Measurements from ENCODE around the gene EPS15.
"Not testable (repeated sequence)": the region's sequence is repeated elsewhere in the genome, so short reads cannot be mapped to it uniquely, and the experiment has no call there.

The EPS15 gene

GRCh38 chr1:51543858-51544257 is 24.8 kb upstream of the EPS15 start:
- no peak for DNase-seq (ENCODE audit: low read depth in 1 of 2, low spot score in 1 of 2)

GRCh38 chr1:51542158-51542953 is 23.3 kb upstream of the EPS15 start:
- DNase-seq (ENCODE audit: low read depth in 1 of 2, low spot score in 1 of 2) = no peak

GRCh38 chr1:51541313-51542050 is 22.4 kb upstream of the EPS15 start:
- DNase-seq (ENCODE audit: low read depth in 1 of 2, low spot score in 1 of 2) = no peak

GRCh38 chr1:51537568-51537967 is 18.5 kb upstream of the EPS15 start:
- no peak for DNase-seq (ENCODE audit: low read depth in 1 of 2, low spot score in 1 of 2)

GRCh38 chr1:51535006-51535592 is 16.0 kb upstream of the EPS15 start:
- DNase-seq (ENCODE audit: low read depth in 1 of 2, low spot score in 1 of 2) = peak in 1 of 2 donors; percentile 12

GRCh38 chr1:51534447-51534846 is 15.4 kb upstream of the EPS15 start:
- DNase-seq (ENCODE audit: low read depth in 1 of 2, low spot score in 1 of 2) = no peak

GRCh38 chr1:51532853-51533252 is 13.8 kb upstream of the EPS15 start:
- DNase-seq (ENCODE audit: low read depth in 1 of 2, low spot score in 1 of 2) = no peak

- not testable (repeated sequence) for DNase-seq (ENCODE audit: low read depth in 1 of 2, low spot score in 1 of 2)
These were observed 11.4 kb upstream of the EPS15 start for GRCh38 chr1:51530447-51530846.

- DNase-seq (ENCODE audit: low read depth in 1 of 2, low spot score in 1 of 2) = no peak
These were observed 8.1 kb upstream of the EPS15 start for GRCh38 chr1:51527144-51527543.

GRCh38 chr1:51526248-51526647 is 7.2 kb upstream of the EPS15 start:
- DNase-seq (ENCODE audit: low read depth in 1 of 2, low spot score in 1 of 2) = no peak

GRCh38 chr1:51525295-51525694 is 6.2 kb upstream of the EPS15 start:
- no peak for DNase-seq (ENCODE audit: low read depth in 1 of 2, low spot score in 1 of 2)

GRCh38 chr1:51524817-51525216 is 5.8 kb upstream of the EPS15 start:
- no peak for DNase-seq (ENCODE audit: low read depth in 1 of 2, low spot score in 1 of 2)

GRCh38 chr1:51523931-51524330 is 4.9 kb upstream of the EPS15 start:
- DNase-seq (ENCODE audit: low read depth in 1 of 2, low spot score in 1 of 2) = no peak

GRCh38 chr1:51520700-51521248 is 1.7 kb upstream of the EPS15 start:
- DNase-seq (ENCODE audit: low read depth in 1 of 2, low spot score in 1 of 2) = no peak

GRCh38 chr1:51519865-51520699 is 1.0 kb upstream of the EPS15 start:
- no peak for DNase-seq (ENCODE audit: low read depth in 1 of 2, low spot score in 1 of 2)

GRCh38 chr1:51518586-51519047 is 449 bp downstream of the EPS15 start:
- peak; percentile 2 to 20 for DNase-seq (ENCODE audit: low read depth in 1 of 2, low spot score in 1 of 2)

GRCh38 chr1:51518033-51518585 is 957 bp downstream of the EPS15 start:
- peak in 1 of 2 donors; percentile 4 for DNase-seq (ENCODE audit: low read depth in 1 of 2, low spot score in 1 of 2)

GRCh38 chr1:51517361-51518032 is 1.6 kb downstream of the EPS15 start:
- no peak for DNase-seq (ENCODE audit: low read depth in 1 of 2, low spot score in 1 of 2)

GRCh38 chr1:51516649-51517158 is 2.4 kb downstream of the EPS15 start:
- DNase-seq (ENCODE audit: low read depth in 1 of 2, low spot score in 1 of 2) = no peak
